Adipose tissue (tissue), 3 donors: ENCODE data around the gene PCDHGA2. TPM values are rescaled to one million over a fixed set of nuclear protein-coding genes. Genes with fewer than 3 reads are reported as not detected.
"Not testable (repeated sequence)": the region's sequence is repeated elsewhere in the genome, so short reads cannot be mapped to it uniquely, and the experiment has no call there.

Experiments used
- H3K27ac ChIP-seq: one replicate; pipeline ENCODE4 v1.5.1; 2013; ENCODE audit warnings: low read depth, low read length
- WGBS, 3 donors: extraction: QIAGEN DNeasy Blood & Tissue Kit; methylation state at CpG; one replicate each; pipeline ENCODE4 v1.1.7; 2013; 5-methylcytosine and 5-hydroxymethylcytosine counted together
- polyA plus RNA-seq, 3 donors: library from polyadenylated mRNA; stranded (reverse); fragments of 200-250 nt; gene quantifications; one replicate each; pipeline ENCODE4 v1.2.3, GENCODE V29; 2013
- donor health status: healthy with polysubstance abuse.
- donor health status: Bipolar disorder and iron deficiency.
- donor health status: healthy.

The PCDHGA2 gene
- polyA plus RNA-seq, 3 donors, result 0.56 to 1.3 (median 0.89) TPM

DNA sequence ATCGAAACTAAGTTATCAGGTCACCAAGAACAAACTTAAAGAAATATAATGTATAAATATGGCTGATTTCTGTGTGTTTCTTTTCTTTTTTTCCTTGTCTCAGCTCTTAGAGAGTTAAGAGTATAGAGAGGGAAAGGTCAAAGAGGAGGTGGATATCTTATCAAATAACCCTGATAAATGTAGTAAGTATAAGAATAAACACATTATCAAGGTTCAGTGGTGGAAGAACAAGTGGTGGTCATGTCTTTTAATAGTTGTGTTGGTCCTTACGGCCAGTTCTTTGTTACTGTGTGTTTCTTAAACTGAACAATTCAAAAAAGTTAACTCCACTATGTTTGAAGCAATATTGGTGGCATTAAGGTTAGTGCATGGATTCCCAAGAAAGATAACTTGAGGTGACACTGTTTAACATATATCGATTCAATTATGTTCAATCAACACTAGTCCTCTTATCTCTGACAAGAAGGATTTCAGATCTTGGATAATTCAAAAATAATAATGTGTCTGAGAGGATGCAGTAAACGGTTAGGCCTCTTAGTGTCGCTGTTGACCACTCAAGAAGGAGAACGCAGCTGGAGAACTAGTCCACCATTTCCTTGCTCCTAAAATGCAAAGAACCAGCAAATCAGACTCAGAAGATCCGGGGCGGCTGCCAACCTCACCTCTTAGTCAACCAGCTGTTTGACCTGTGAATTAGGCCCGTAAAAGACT is 4.8 kb downstream of the PCDHGA2 start, which contains the start of gene PCDHGA3:
Gene PCDHGA3 (plus strand): TSS at position 588 of the 711 bp plus-strand sequence. CDS start 205 bp downstream, outside the sequence.
- WGBS, 3 donors, result 22 to 25% (median 23%) methylated on average over 9 of the region's 9 CpGs
- H3K27ac ChIP-seq, result no peak within 1 kb of the TSS

DNA sequence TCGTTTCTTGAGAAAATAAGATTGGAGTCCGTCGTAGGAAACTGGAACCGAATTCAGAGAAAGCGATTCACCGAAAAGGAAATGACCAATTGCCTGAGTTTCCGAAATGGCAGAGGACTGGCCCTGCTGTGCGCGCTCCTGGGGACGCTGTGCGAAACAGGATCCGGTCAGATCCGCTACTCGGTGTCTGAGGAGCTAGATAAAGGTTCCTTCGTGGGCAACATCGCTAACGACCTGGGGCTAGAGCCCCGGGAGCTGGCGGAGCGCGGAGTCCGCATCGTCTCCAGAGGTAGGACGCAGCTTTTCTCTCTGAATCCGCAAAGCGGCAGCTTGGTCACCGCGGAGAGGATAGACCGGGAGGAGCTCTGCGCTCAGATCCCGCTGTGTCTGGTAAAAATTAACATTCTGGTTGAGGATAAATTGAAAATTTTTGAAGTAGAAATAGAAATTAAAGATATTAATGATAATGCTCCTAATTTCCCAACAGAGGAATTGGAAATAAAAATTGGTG is 5.4 kb downstream of the PCDHGA2 start:
- 21 to 24% (median 22%) methylated on average over 31 of the region's 31 CpGs for WGBS, 3 donors
- no peak overlapping the region for H3K27ac ChIP-seq

DNA sequence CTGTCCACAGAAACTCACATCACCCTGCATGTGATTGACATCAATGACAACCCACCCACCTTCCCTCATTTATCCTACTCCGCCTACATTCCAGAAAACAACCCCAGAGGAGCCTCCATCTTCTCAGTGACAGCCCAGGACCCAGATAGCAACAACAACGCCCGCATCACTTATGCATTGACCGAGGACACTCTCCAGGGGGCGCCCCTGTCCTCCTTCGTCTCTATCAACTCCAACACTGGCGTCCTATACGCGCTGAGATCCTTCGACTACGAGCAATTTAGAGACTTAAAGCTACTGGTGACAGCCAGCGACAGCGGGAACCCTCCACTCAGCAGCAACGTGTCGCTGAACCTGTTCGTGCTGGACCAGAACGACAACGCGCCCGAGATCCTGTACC is 6.8 kb downstream of the PCDHGA2 start:
- H3K27ac ChIP-seq, result no peak overlapping the region
- WGBS, 3 donors, result 29 to 38% (median 32%) methylated on average over 20 of the region's 20 CpGs

DNA sequence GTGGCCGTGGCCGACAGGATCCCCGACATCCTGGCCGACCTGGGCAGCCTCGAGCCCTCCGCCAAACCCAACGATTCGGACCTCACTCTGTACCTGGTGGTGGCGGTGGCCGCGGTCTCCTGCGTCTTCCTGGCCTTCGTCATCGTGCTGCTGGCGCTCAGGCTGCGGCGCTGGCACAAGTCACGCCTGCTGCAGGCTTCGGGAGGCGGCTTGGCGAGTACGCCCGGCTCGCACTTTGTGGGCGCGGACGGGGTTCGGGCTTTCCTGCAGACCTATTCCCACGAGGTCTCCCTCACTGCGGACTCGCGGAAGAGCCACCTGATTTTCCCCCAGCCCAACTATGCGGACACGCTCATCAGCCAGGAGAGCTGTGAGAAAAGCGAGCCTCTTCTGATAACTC is 7.5 kb downstream of the PCDHGA2 start:
- 37 to 42% (median 39%) methylated on average over 20 to 24 of the region's 35 CpGs for WGBS, 3 donors

DNA sequence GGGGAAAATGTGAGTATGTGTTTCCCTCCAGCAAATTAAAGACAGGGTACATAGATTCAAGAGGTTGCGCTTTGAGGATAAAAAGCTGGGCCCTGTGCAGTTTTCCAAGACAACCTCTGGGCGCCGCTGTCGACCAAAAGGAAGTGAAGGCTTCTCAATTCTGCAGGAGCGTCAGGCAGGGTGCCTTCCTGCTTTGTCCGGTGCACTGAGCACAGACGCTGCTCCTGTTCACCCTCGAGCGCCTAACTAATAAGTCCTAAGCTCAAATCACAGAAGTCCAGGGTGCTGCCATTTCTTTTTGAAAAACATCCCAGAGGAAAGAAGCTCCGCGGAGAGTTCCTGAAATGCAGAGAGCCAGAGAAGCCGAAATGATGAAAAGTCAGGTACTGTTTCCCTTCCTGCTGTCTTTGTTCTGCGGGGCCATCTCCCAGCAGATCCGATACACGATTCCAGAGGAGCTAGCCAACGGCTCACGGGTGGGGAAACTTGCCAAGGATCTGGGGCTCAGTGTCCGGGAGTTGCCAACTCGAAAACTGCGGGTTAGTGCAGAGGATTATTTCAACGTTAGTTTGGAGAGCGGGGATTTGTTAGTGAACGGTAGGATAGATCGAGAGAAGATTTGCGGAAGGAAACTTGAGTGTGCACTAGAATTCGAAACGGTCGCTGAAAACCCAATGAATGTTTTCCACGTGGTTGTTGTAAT is 11.5 kb downstream of the PCDHGA2 start, which contains the start of gene PCDHGB1:
Gene PCDHGB1 (plus strand): TSS at position 183 of the 703 bp plus-strand sequence. CDS start 162 bp downstream, at position 345.
- no peak within 1 kb of the TSS for H3K27ac ChIP-seq
- WGBS, 3 donors, result 19 to 25% (median 23%) methylated on average over 29 of the region's 29 CpGs

More for the DNA sequence above, 7.5 kb downstream of the PCDHGA2 start:
- H3K27ac ChIP-seq, result not testable (repeated sequence)

DNA sequence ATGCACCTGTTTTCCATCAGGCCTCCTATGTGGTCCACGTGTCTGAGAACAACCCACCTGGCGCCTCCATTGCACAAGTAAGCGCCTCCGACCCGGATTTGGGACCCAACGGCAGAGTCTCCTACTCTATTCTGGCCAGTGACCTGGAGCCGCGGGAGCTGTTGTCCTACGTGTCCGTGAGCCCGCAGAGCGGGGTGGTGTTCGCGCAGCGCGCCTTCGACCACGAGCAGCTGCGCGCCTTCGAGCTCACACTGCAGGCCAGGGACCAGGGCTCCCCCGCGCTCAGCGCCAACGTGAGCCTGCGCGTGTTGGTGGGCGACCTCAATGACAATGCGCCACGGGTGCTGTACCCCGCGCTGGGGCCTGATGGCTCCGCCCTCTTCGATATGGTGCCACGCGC is 13.0 kb downstream of the PCDHGA2 start:
- H3K27ac ChIP-seq, result no peak overlapping the region
- 32 to 35% (median 34%) methylated on average over 31 to 32 of the region's 36 CpGs for WGBS, 3 donors

DNA sequence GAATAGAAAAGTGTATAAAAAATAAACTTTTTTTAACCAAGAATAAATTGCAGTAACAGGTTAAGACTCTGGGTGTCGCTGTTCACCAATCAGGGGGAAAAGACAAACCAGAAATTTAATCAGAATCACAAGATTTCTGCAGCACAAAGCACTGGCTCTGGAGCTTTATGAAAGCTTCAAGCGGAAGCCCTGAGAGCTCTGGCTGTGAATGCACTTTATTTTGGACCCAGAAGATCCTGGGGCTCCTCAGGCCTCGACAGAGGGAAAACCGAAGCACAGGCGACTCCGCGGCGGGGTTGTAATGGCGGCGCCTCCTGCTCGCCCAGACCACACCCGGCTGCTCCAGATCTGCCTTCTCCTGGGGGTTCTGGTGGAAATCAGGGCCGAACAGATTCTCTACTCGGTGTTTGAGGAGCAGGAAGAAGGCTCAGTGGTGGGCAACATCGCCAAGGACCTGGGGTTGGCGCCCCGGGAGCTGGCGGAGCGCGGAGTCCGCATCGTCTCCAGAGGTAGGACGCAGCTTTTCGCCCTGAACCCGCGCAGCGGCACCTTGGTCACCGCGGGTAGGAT is 16.4 kb downstream of the PCDHGA2 start, which contains the start of gene PCDHGA4:
Gene PCDHGA4 (plus strand): TSS at position 122 of the 570 bp plus-strand sequence. CDS start 87 bp downstream, at position 209.
- 14 to 15% (median 15%) methylated on average over 29 of the region's 29 CpGs for WGBS, 3 donors

DNA sequence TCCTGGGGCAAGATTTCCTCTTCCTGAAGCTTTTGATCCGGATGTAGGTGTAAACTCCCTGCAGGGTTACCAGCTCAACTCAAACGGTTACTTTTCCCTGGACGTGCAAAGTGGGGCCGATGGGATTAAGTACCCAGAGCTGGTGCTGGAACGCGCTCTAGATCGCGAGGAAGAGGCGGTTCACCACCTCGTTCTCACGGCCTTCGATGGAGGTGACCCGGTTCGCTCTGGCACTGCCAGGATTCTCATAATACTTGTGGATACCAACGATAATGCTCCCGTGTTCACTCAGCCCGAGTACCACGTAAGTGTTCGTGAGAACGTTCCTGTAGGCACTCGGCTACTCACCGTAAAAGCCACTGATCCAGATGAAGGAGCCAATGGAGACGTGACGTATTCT is 17.1 kb downstream of the PCDHGA2 start:
- 47 to 50% (median 48%) methylated on average over 24 of the region's 24 CpGs for WGBS, 3 donors
- no peak overlapping the region for H3K27ac ChIP-seq

More for the DNA sequence above, 16.4 kb downstream of the PCDHGA2 start, which contains the start of gene PCDHGA4:
- no peak within 1 kb of the TSS for H3K27ac ChIP-seq

DNA sequence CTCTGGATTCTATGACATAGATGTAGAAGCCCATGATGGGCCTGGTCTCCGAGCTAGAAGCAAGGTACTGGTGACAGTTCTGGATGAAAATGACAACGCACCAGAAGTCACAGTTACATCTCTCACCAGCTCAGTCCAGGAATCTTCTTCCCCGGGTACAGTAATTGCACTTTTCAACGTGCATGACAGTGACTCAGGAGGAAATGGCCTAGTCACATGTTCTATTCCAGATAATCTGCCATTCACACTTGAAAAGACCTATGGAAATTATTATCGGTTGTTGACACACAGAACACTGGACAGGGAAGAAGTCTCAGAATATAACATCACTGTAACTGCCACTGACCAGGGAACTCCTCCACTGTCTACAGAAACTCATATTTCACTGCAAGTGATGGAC is 17.6 kb downstream of the PCDHGA2 start:
- no peak overlapping the region for H3K27ac ChIP-seq
- WGBS, 3 donors, result 68 to 72% (median 69%) methylated on average over 5 of the region's 5 CpGs

DNA sequence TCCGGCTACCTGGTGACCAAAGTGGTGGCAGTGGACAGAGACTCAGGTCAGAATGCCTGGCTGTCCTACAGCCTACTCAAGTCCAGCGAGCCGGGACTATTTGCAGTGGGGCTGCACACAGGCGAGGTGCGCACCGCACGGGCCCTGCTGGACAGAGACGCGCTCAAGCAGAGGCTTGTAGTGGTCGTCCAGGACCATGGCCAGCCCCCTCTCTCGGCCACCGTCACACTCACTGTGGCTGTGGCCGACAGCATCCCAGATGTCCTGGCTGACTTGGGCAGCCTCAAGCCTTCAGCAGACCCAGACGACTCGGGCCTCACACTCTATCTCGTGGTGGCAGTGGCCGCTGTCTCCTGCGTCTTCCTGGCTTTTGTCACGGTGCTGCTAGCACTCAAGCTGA is 18.4 kb downstream of the PCDHGA2 start:
- 40 to 48% (median 43%) methylated on average over 19 of the region's 19 CpGs for WGBS, 3 donors

DNA sequence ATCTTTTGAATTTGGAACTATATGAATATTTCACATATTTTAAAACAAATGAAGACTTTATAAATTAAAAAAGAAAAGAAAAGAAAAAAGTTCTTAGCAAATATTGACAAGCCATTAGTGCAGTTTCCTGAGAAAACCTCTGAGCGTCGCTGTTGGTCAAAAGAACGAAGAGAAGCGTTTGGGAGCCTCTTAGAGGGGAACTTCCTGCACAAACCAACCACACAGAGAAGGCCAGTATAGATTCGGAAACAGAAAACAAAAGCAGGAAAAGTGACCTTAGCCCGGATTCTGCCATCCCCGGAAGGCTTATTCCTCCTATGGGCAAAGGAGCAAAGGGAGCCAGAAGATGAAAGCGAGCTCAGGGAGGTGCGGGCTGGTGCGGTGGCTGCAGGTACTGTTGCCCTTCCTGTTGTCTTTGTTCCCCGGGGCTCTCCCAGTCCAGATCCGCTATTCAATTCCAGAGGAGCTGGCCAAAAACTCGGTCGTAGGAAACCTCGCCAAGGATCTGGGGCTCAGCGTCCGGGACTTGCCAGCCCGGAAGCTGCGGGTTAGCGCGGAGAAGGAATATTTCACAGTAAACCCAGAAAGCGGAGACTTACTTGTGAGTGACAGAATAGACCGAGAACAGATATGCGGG is 21.3 kb downstream of the PCDHGA2 start, which contains the start of gene PCDHGB2:
Gene PCDHGB2 (plus strand): TSS at position 205 of the 637 bp plus-strand sequence. CDS start 142 bp downstream, at position 347.
- 13 to 19% (median 17%) methylated on average over 24 of the region's 24 CpGs for WGBS, 3 donors
- no peak within 1 kb of the TSS for H3K27ac ChIP-seq

More for the DNA sequence above, 18.4 kb downstream of the PCDHGA2 start:
- H3K27ac ChIP-seq, result no peak overlapping the region

DNA sequence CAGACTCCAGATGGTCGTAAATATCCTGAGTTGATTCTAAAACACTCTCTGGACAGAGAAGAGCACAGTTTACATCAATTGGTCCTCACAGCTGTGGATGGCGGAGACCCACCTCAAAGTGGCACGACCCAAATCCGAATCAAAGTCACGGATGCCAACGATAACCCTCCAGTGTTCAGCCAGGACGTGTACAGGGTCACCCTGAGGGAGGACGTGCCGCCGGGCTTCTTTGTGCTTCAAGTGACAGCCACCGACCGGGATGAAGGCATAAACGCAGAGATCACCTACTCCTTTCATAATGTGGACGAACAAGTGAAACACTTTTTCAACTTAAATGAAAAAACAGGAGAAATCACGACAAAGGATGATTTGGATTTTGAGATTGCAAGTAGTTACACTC is 22.1 kb downstream of the PCDHGA2 start:
- H3K27ac ChIP-seq, result no peak overlapping the region
- WGBS, 3 donors, result 29 to 39% (median 33%) methylated on average over 15 of the region's 15 CpGs

DNA sequence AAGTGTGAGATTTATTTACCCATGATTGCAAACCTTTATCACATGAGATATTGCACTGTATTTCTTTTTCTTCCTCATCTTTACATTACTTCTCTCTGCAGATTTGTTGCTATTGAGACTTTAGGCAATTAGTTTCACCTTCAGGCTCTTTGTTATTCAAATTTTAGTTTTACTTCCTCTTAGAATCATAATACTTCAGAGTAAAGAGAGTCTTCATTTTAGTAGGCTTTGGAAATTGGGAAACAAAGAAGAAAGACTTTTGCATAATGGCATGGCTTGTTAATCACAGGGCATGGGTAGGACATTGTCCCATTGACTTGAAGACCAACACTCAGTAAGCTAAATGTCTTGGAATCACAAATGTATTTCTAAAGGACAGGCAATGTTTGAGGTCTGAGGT is 24.2 kb downstream of the PCDHGA2 start:
- H3K27ac ChIP-seq, result no peak overlapping the region

DNA sequence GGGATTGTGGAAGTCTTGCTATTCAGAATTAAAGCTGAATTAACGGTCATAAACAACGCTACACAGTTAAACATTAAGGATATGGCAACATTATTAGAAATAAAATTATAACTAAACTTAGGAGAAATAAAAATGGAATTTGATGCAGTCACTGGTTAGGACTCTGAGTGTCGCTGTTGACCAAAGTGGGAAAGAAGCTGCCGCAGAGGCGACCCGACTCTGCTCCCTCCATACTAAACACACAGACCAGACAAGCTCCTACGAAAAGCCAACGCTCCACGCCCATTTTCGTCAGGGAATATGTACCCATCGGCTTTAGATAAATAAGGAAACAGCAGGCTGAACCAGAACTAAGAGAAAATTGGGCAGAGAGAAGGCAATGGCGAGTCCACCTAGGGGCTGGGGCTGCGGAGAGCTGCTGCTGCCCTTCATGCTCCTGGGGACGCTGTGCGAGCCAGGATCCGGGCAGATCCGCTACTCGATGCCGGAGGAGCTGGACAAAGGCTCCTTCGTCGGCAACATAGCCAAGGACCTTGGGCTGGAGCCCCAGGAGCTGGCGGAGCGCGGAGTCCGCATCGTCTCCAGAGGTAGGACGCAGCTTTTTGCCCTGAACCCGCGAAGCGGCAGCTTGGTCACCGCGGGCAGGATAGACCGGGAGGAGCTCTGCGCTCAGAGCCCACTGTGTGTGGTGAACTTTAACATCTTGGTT is 25.5 kb downstream of the PCDHGA2 start, which contains the start of gene PCDHGA5:
Gene PCDHGA5 (plus strand): TSS at position 211 of the 709 bp plus-strand sequence. CDS start 169 bp downstream, at position 380.
- H3K27ac ChIP-seq, result no peak within 1 kb of the TSS
- 12 to 19% (median 16%) methylated on average over 34 of the region's 34 CpGs for WGBS, 3 donors

DNA sequence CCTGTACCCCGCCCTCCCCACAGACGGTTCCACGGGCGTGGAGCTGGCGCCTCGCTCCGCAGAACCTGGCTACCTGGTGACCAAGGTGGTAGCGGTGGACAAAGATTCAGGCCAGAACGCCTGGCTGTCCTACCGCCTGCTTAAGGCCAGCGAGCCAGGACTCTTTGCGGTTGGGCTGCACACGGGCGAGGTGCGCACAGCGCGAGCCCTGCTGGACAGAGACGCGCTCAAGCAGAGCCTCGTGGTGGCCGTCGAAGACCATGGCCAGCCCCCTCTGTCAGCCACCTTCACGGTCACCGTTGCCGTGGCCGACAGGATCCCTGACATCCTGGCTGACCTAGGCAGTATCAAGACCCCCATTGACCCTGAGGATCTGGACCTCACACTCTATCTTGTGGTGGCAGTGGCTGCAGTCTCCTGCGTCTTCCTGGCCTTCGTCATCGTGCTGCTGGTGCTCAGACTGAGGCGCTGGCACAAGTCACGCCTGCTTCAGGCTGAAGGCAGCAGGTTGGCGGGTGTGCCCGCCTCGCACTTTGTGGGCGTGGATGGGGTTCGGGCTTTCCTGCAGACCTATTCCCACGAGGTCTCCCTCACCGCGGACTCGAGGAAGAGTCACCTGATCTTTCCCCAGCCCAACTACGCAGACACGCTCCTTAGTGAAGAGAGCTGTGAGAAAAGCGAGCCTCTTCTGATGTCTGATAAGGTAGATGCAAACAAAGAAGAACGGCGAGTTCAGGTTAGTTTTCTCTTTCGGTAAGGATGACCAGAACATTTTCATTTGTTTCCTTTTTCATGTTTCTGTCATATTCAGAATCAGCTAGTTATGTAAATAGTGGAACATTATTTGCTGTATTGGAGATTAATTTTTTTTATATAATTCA is 27.7 kb downstream of the PCDHGA2 start:
- 30 to 38% (median 33%) methylated on average over 44 to 46 of the region's 46 CpGs for WGBS, 3 donors
- H3K27ac ChIP-seq, result no peak overlapping the region

DNA sequence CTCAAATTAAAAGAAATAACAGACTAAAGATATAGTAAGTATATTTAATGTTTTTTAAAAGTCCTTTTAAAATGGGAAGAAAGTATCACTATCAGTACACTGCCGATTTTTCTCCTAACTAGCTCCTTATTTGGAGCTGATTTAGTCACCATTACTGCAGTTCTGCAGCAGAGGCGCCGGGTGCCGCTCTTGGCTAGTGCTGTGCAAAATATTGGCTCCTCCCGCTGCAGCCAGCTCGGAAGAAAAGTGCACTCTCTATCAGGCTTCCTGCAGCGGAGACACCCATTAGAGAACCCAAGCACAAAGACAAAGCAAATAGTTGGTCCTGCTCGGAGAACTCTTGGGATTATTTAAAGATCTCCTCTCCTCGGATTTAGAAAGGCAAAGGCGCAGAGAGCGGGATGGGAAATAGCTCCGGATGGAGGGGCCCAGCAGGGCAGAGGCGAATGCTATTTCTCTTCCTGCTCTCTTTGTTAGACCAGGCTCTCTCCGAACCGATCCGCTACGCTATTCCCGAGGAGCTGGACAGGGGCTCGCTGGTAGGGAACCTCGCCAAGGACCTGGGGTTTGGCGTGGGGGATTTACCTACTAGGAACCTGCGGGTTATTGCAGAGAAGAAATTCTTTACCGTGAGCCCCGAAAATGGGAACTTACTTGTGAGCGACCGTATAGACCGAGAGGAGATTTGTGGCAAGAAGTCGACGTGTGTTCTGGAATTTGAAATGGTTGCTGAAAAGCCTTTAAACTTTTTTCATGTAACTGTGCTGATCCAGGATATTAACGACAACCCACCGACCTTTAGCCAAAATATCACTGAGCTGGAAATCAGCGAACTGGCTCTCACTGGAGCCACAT is 31.7 kb downstream of the PCDHGA2 start, which contains the start of gene PCDHGB3:
Gene PCDHGB3 (plus strand): TSS at position 249 of the 855 bp plus-strand sequence. CDS start 153 bp downstream, at position 402.
- no peak within 1 kb of the TSS for H3K27ac ChIP-seq
- WGBS, 3 donors, result 15 to 18% (median 17%) methylated on average over 32 of the region's 32 CpGs
